ENCODE results near the gene HNRNPH3.

Gene HNRNPH3

DNA sequence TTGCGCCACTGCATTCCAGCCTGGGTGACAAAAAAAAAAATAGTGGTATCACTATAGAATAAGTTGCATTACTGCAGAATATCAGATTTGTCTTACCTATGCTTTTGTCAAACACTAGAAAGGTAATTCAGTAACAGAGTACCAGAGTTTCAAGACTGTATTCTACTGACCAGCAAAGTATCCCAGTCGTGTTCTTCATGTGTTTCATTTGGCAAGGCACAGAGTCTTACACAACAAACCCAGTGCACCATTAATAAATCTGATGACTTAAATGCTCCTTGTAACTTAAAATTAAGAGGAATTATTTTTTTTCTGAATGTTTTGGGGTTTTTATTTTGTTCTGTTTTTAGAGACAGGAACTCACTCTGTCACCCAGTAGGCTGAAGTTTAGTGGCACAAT lies 35.3 kb downstream of the HNRNPH3 start:
- CTCF ChIA-PET, result interaction anchor here (1.6 kb wide), 1 partner anchor 19 kb away, joined by 5 read pairs; no protein-coding TSS in a partner anchor
- no peak for DNase-seq (ENCODE audit: extremely low spot score)
- POLR2A ChIA-PET, result no interaction called here
- TF ChIP-seq, protein P1, sequence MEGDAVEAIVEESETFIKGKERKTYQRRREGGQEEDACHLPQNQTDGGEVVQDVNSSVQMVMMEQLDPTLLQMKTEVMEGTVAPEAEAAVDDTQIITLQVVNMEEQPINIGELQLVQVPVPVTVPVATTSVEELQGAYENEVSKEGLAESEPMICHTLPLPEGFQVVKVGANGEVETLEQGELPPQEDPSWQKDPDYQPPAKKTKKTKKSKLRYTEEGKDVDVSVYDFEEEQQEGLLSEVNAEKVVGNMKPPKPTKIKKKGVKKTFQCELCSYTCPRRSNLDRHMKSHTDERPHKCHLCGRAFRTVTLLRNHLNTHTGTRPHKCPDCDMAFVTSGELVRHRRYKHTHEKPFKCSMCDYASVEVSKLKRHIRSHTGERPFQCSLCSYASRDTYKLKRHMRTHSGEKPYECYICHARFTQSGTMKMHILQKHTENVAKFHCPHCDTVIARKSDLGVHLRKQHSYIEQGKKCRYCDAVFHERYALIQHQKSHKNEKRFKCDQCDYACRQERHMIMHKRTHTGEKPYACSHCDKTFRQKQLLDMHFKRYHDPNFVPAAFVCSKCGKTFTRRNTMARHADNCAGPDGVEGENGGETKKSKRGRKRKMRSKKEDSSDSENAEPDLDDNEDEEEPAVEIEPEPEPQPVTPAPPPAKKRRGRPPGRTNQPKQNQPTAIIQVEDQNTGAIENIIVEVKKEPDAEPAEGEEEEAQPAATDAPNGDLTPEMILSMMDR (IDR thresholded peaks at IDR 0.05; ENCODE audit: control extremely low read depth, extremely low read depth, low read depth, missing control alignments), result no peak

- ChIA-PET POLR2A (no interaction called here), CTCF (interaction anchor here (2.1 to 3.3 kb wide), 2 partner anchors 9 to 35 kb away, joined by 6 to 15 read pairs; partner anchors contain the start of gene RUFY2)
- no peak for DNase-seq (ENCODE audit: extremely low spot score)
- TF ChIP-seq, protein P1 (IDR thresholded peaks at IDR 0.05; ENCODE audit: control extremely low read depth, extremely low read depth, low read depth, missing control alignments), result no peak
Measured at GRCh38 chr10:68371604-68372003, 39.7 kb downstream of the HNRNPH3 start.

DNA sequence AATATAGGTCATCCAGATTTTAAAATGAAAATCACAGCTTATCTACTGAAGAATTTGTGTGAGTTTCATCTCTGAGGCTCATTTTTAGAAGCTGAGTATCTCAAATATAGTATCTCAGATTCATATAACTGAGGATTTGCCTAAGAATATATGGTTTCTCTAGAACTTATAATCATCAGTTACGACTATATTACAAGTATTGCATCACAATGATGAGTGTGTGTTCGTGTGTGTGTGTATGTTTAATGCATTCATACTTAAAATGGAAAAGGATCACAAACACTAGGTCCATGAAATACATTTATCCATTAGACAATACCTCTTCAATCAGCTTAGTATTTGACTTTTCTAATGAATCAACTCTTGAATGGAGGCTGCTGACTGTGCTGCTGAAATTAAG lies 53.9 kb downstream of the HNRNPH3 start:
- TF ChIP-seq, protein P1 (IDR thresholded peaks at IDR 0.05; ENCODE audit: control extremely low read depth, extremely low read depth, low read depth, missing control alignments), result no peak
- ChIA-PET POLR2A (no interaction called here), CTCF (interaction anchor here (0.9 to 1.6 kb wide), 4 partner anchors 11 to 84 kb away, joined by 3 to 7 read pairs (median 4); partner anchors contain the start of gene RUFY2)
- no peak for DNase-seq (ENCODE audit: extremely low spot score)

Data from GM10248 (cell line).